ENCODE data around the gene FCRL5.
"Not testable (repeated sequence)": the region's sequence is repeated elsewhere in the genome, so short reads cannot be mapped to it uniquely, and the experiment has no call there.

The FCRL5 gene

GRCh38 chr1:157490467-157491165 lies 61.7 kb downstream of the FCRL5 start:
- H3K36me3 ChIP-seq (ENCODE audit: control insufficient read depth, insufficient read depth, low read length), result no peaks in the 10 kb centered on the region
- H3K9me3 ChIP-seq (ENCODE audit: control insufficient read depth, low read length), result no peaks in the 10 kb centered on the region
- no peak overlapping the region for H3K27ac ChIP-seq (ENCODE audit: insufficient read depth, low read length, poor library complexity, severe bottlenecking)
- no peak for DNase-seq
- H3K4me3 ChIP-seq (ENCODE audit: insufficient read depth, low read depth, low read length, poor library complexity, severe bottlenecking), result no peak overlapping the region
- no peaks in the 10 kb centered on the region for H3K27me3 ChIP-seq (replicated peaks; ENCODE audit: control insufficient read depth, insufficient read depth, low read length, poor library complexity, severe bottlenecking)
- H3K4me1 ChIP-seq (ENCODE audit: control insufficient read depth, insufficient read depth, low read length, poor library complexity, severe bottlenecking), result no peaks in the 10 kb centered on the region

GRCh38 chr1:157488156-157488555 lies 64.2 kb downstream of the FCRL5 start:
- Histone ChIP-seq H3K36me3 (ENCODE audit: control insufficient read depth, insufficient read depth, low read length) (no peaks in the 10 kb centered on the region), H3K4me1 (ENCODE audit: control insufficient read depth, insufficient read depth, low read length, poor library complexity, severe bottlenecking) (no peaks in the 10 kb centered on the region), H3K9me3 (ENCODE audit: control insufficient read depth, low read length) (no peaks in the 10 kb centered on the region), H3K27me3 (replicated peaks; ENCODE audit: control insufficient read depth, insufficient read depth, low read length, poor library complexity, severe bottlenecking) (no peaks in the 10 kb centered on the region), H3K4me3 (ENCODE audit: insufficient read depth, low read depth, low read length, poor library complexity, severe bottlenecking) (no peak overlapping the region), H3K27ac (ENCODE audit: insufficient read depth, low read length, poor library complexity, severe bottlenecking) (no peak overlapping the region)
- DNase-seq, result no peak

GRCh38 chr1:157487504-157487903 lies 64.8 kb downstream of the FCRL5 start:
- DNase-seq, result no peak
- Histone ChIP-seq H3K4me3 (ENCODE audit: insufficient read depth, low read depth, low read length, poor library complexity, severe bottlenecking) (no peak overlapping the region), H3K9me3 (ENCODE audit: control insufficient read depth, low read length) (no peaks in the 10 kb centered on the region), H3K36me3 (ENCODE audit: control insufficient read depth, insufficient read depth, low read length) (no peaks in the 10 kb centered on the region), H3K4me1 (ENCODE audit: control insufficient read depth, insufficient read depth, low read length, poor library complexity, severe bottlenecking) (no peaks in the 10 kb centered on the region), H3K27ac (ENCODE audit: insufficient read depth, low read length, poor library complexity, severe bottlenecking) (no peak overlapping the region), H3K27me3 (replicated peaks; ENCODE audit: control insufficient read depth, insufficient read depth, low read length, poor library complexity, severe bottlenecking) (no peaks in the 10 kb centered on the region)

GRCh38 chr1:157487096-157487495 lies 65.2 kb downstream of the FCRL5 start:
- Histone ChIP-seq H3K27me3 (replicated peaks; ENCODE audit: control insufficient read depth, insufficient read depth, low read length, poor library complexity, severe bottlenecking) (no peaks in the 10 kb centered on the region), H3K4me3 (ENCODE audit: insufficient read depth, low read depth, low read length, poor library complexity, severe bottlenecking) (no peak overlapping the region), H3K27ac (ENCODE audit: insufficient read depth, low read length, poor library complexity, severe bottlenecking) (no peak overlapping the region), H3K4me1 (ENCODE audit: control insufficient read depth, insufficient read depth, low read length, poor library complexity, severe bottlenecking) (no peaks in the 10 kb centered on the region), H3K9me3 (ENCODE audit: control insufficient read depth, low read length) (no peaks in the 10 kb centered on the region), H3K36me3 (ENCODE audit: control insufficient read depth, insufficient read depth, low read length) (no peaks in the 10 kb centered on the region)
- DNase-seq, result no peak

- not testable (repeated sequence) for H3K9me3 ChIP-seq (ENCODE audit: control insufficient read depth, low read length); H3K4me1 ChIP-seq (ENCODE audit: control insufficient read depth, insufficient read depth, low read length, poor library complexity, severe bottlenecking); H3K36me3 ChIP-seq (ENCODE audit: control insufficient read depth, insufficient read depth, low read length); H3K27me3 ChIP-seq (replicated peaks; ENCODE audit: control insufficient read depth, insufficient read depth, low read length, poor library complexity, severe bottlenecking); H3K27ac ChIP-seq (ENCODE audit: insufficient read depth, low read length, poor library complexity, severe bottlenecking); H3K4me3 ChIP-seq (ENCODE audit: insufficient read depth, low read depth, low read length, poor library complexity, severe bottlenecking); DNase-seq
These were observed 65.9 kb downstream of the FCRL5 start for GRCh38 chr1:157486400-157486799.

- H3K27me3 ChIP-seq (replicated peaks; ENCODE audit: control insufficient read depth, insufficient read depth, low read length, poor library complexity, severe bottlenecking), result no peaks in the 10 kb centered on the region
- no peak overlapping the region for H3K27ac ChIP-seq (ENCODE audit: insufficient read depth, low read length, poor library complexity, severe bottlenecking)
- H3K9me3 ChIP-seq (ENCODE audit: control insufficient read depth, low read length), result no peaks in the 10 kb centered on the region
- no peak overlapping the region for H3K4me3 ChIP-seq (ENCODE audit: insufficient read depth, low read depth, low read length, poor library complexity, severe bottlenecking)
- no peaks in the 10 kb centered on the region for H3K4me1 ChIP-seq (ENCODE audit: control insufficient read depth, insufficient read depth, low read length, poor library complexity, severe bottlenecking)
- H3K36me3 ChIP-seq (ENCODE audit: control insufficient read depth, insufficient read depth, low read length), result no peaks in the 10 kb centered on the region
- no peak for DNase-seq
These were observed 66.5 kb downstream of the FCRL5 start for GRCh38 chr1:157485793-157486192.

GRCh38 chr1:157484573-157484972 lies 67.7 kb downstream of the FCRL5 start:
- no peaks in the 10 kb centered on the region for H3K9me3 ChIP-seq (ENCODE audit: control insufficient read depth, low read length)
- H3K27ac ChIP-seq (ENCODE audit: insufficient read depth, low read length, poor library complexity, severe bottlenecking), result no peak overlapping the region
- no peak overlapping the region for H3K4me3 ChIP-seq (ENCODE audit: insufficient read depth, low read depth, low read length, poor library complexity, severe bottlenecking)
- DNase-seq, result no peak
- no peaks in the 10 kb centered on the region for H3K27me3 ChIP-seq (replicated peaks; ENCODE audit: control insufficient read depth, insufficient read depth, low read length, poor library complexity, severe bottlenecking)
- H3K36me3 ChIP-seq (ENCODE audit: control insufficient read depth, insufficient read depth, low read length), result no peaks in the 10 kb centered on the region
- no peaks in the 10 kb centered on the region for H3K4me1 ChIP-seq (ENCODE audit: control insufficient read depth, insufficient read depth, low read length, poor library complexity, severe bottlenecking)

GRCh38 chr1:157483635-157484034 lies 68.7 kb downstream of the FCRL5 start:
- no peak for DNase-seq
- no peaks in the 10 kb centered on the region for H3K4me1 ChIP-seq (ENCODE audit: control insufficient read depth, insufficient read depth, low read length, poor library complexity, severe bottlenecking)
- H3K27ac ChIP-seq (ENCODE audit: insufficient read depth, low read length, poor library complexity, severe bottlenecking), result no peak overlapping the region
- H3K27me3 ChIP-seq (replicated peaks; ENCODE audit: control insufficient read depth, insufficient read depth, low read length, poor library complexity, severe bottlenecking), result no peaks in the 10 kb centered on the region
- no peak overlapping the region for H3K4me3 ChIP-seq (ENCODE audit: insufficient read depth, low read depth, low read length, poor library complexity, severe bottlenecking)
- peaks cover 6% of the 10 kb centered on the region for H3K9me3 ChIP-seq (ENCODE audit: control insufficient read depth, low read length)
- H3K36me3 ChIP-seq (ENCODE audit: control insufficient read depth, insufficient read depth, low read length), result no peaks in the 10 kb centered on the region

- H3K4me3 ChIP-seq (ENCODE audit: insufficient read depth, low read depth, low read length, poor library complexity, severe bottlenecking), result no peak overlapping the region
- no peaks in the 10 kb centered on the region for H3K4me1 ChIP-seq (ENCODE audit: control insufficient read depth, insufficient read depth, low read length, poor library complexity, severe bottlenecking)
- H3K27me3 ChIP-seq (replicated peaks; ENCODE audit: control insufficient read depth, insufficient read depth, low read length, poor library complexity, severe bottlenecking), result no peaks in the 10 kb centered on the region
- H3K9me3 ChIP-seq (ENCODE audit: control insufficient read depth, low read length), result peaks cover 6% of the 10 kb centered on the region
- H3K36me3 ChIP-seq (ENCODE audit: control insufficient read depth, insufficient read depth, low read length), result no peaks in the 10 kb centered on the region
- no peak overlapping the region for H3K27ac ChIP-seq (ENCODE audit: insufficient read depth, low read length, poor library complexity, severe bottlenecking)
- DNase-seq, result no peak
These were observed 69.6 kb downstream of the FCRL5 start for GRCh38 chr1:157482717-157483116.

- DNase-seq, result no peak
- Histone ChIP-seq H3K4me1 (ENCODE audit: control insufficient read depth, insufficient read depth, low read length, poor library complexity, severe bottlenecking) (no peaks in the 10 kb centered on the region), H3K9me3 (ENCODE audit: control insufficient read depth, low read length) (peaks cover 6% of the 10 kb centered on the region), H3K27ac (ENCODE audit: insufficient read depth, low read length, poor library complexity, severe bottlenecking) (no peak overlapping the region), H3K4me3 (ENCODE audit: insufficient read depth, low read depth, low read length, poor library complexity, severe bottlenecking) (no peak overlapping the region), H3K27me3 (replicated peaks; ENCODE audit: control insufficient read depth, insufficient read depth, low read length, poor library complexity, severe bottlenecking) (no peaks in the 10 kb centered on the region), H3K36me3 (ENCODE audit: control insufficient read depth, insufficient read depth, low read length) (no peaks in the 10 kb centered on the region)
These were observed 70.1 kb downstream of the FCRL5 start for GRCh38 chr1:157482174-157482573.

Measured in effector memory CD4-positive, alpha-beta T cell (primary cell).